Measurements from ENCODE around the gene TRPM2. TPM values are rescaled to one million over a fixed set of nuclear protein-coding genes. Genes with fewer than 3 reads are reported as not detected.
"Not testable (repeated sequence)": the region's sequence is repeated elsewhere in the genome, so short reads cannot be mapped to it uniquely, and the experiment has no call there.

TRPM2 gene
- total RNA-seq, 4 donors from 2014 or later: 0.15 to 0.52 (median 0.44) TPM

DNA sequence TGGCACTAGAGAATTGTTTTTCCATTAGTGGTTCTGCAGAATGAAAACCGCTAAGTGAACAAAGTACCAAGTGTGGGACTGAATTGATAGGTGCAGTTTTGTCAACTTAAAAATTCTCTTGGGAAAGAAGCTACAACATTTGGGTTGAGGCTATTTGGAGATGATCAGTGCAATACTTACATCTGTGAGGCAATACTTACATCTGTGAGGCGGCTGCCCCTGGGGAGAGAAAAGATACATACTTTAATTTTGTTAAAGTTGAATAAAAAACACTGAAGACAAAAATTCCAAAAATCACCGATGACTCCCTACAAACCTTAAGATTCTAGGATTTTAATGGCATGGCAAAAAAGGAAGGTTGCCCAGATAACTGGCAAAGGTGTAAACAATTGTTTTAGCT is 16.0 kb upstream of the TRPM2 start:
- in situ Hi-C loops (cut with MboI; ENCODE audit: low sequenced_read_pairs in 4 of 4): loop anchor here in 1 of 4 donors (25.0 kb wide), 1 partner anchor 450 kb away; no protein-coding TSS in a partner anchor

DNA sequence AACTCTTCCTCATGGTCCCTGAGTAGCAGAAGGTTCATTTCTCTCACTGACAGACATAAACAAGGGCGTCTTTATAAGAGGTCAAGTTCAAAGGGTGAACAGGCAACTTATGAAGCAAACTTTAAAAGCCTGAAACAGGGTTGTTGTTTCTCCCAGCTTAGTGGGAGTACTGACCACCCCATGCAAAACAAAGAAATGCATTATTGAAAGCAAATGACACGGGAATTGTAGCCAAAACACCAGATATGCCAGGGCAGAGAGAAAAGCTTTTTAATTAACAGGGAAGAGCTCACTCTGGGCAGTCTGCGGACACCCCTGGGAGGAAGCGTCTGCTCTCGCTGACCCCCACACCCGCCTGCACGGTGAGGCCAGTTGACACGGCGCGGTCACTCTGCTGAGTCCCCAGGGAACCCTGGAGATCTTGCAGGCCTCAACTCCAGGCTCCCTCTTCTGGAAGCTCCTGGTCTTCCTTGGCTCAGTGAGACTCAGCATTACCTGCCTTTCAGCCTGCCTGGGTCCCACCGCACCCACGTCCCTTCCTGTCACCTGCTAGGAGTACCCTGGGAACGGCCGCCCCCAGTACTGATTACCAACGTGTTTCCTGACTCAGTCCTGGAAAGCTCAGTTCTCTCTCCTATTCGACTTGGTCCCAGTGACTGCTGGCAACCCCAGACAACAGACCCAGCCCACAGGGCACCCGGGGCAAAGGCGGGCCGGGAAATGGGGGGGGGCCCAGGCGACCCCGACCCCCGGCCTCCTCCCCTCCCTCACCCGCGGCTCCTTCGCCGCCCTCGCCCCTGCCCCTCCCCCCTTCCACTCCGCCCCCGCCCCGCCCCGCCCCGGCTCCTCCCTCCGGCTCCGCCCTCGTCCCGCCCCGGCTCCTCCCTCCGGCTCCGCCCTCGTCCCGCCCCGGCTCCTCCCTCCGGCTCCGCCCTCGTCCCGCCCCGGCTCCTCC is 15.2 kb upstream of the TRPM2 start:
- TF ChIP-seq POLR2A (IDR thresholded peaks at IDR 0.05) (peak in 1 of 2 donors; percentile 8), CTCF (IDR thresholded peaks at IDR 0.05 in 4 of 5, conservative IDR thresholded peaks at IDR 0.05 in 1 of 5) (peak in 4 of 5 experiments; percentile 52 to 55 (median 52))
- peaks cover 0 to 4% of the 10 kb centered on the region in 2 donors for H3K36me3 ChIP-seq
- no peaks in the 10 kb centered on the region for H3K9me3 ChIP-seq
- peak; percentile 28 to 70 for DNase-seq
- H3K4me1 ChIP-seq: peaks cover 9 to 16% of the 10 kb centered on the region in 2 donors
- intact Hi-C loops (cut with DNase I; ENCODE audit: low total_unique reads) (loop anchor here (2.0 to 10.0 kb wide), 7 partner anchors 37 to 1987 kb away; partner anchors contain the start of genes C21orf58, PCNT, PFKL and PTTG1IP), in situ Hi-C loops (cut with MboI; ENCODE audit: low sequenced_read_pairs in 4 of 4) (loop anchor here in 1 of 4 donors (25.0 kb wide), 1 partner anchor 449 kb away; no protein-coding TSS in a partner anchor)
- H3K4me3 ChIP-seq: peak overlapping the region; percentile 48 to 69 (median 62)
- H3K27ac ChIP-seq: peak overlapping the region; percentile 83 to 89 (median 86)
- H3K27me3 ChIP-seq: no peaks in the 10 kb centered on the region
- ATAC-seq: peak; percentile 61 to 66

More for the DNA sequence above, 16.0 kb upstream of the TRPM2 start:
- no peaks in the 10 kb centered on the region for H3K27me3 ChIP-seq
- peaks cover 9 to 16% of the 10 kb centered on the region in 2 donors for H3K4me1 ChIP-seq
- H3K4me3 ChIP-seq: no peak overlapping the region
- intact Hi-C loops (cut with DNase I; ENCODE audit: low total_unique reads): loop anchor here (5.0 to 10.0 kb wide), 4 partner anchors 480 to 1987 kb away; partner anchors contain the start of genes C21orf58, PCNT, RRP1 and SUMO3
- no peaks in the 10 kb centered on the region for H3K9me3 ChIP-seq
- peak overlapping the region in 3 of 4 donors; percentile 83 to 86 (median 86) for H3K27ac ChIP-seq
- ATAC-seq: no peak
- H3K36me3 ChIP-seq: peaks cover 0 to 4% of the 10 kb centered on the region in 2 donors
- DNase-seq: no peak
- TF ChIP-seq CTCF (IDR thresholded peaks at IDR 0.05 in 4 of 5, conservative IDR thresholded peaks at IDR 0.05 in 1 of 5) (no peak), POLR2A (IDR thresholded peaks at IDR 0.05) (no peak)

GRCh38 chr21:44338971-44339910 is 14.2 kb upstream of the TRPM2 start, which contains the start of gene CFAP410:
Gene CFAP410 (minus strand): TSS chr21:44339390. CDS start chr21:44339194, 196 bp downstream.
- peak within 1 kb of the TSS; percentile 80 to 96 (median 88) for H3K4me3 ChIP-seq
- ATAC-seq (peak; percentile 90 to 92), DNase-seq (peak; percentile 88 to 93)
- intact Hi-C loops (cut with DNase I; ENCODE audit: low total_unique reads) (loop anchor here (2.0 to 10.0 kb wide), 7 partner anchors 38 to 1986 kb away; partner anchors contain the start of genes C21orf58, PCNT, PFKL and PTTG1IP), in situ Hi-C loops (cut with MboI; ENCODE audit: low sequenced_read_pairs in 4 of 4) (loop anchor here in 1 of 4 donors (25.0 kb wide), 1 partner anchor 448 kb away; no protein-coding TSS in a partner anchor)
- TF ChIP-seq CTCF (IDR thresholded peaks at IDR 0.05 in 4 of 5, conservative IDR thresholded peaks at IDR 0.05 in 1 of 5): peak in 1 of 5 experiments; percentile 31
- peak; percentile 84 to 94 for TF ChIP-seq POLR2A (IDR thresholded peaks at IDR 0.05)
- H3K36me3 ChIP-seq: peaks cover 0 to 4% of the 10 kb centered on the region in 2 donors
- H3K4me1 ChIP-seq: peaks cover 9 to 16% of the 10 kb centered on the region in 2 donors
- no peaks in the 10 kb centered on the region for H3K9me3 ChIP-seq
- H3K27ac ChIP-seq: peak within 1 kb of the TSS; percentile 83 to 98 (median 96)
- H3K27me3 ChIP-seq: no peaks in the 10 kb centered on the region

- H3K36me3 ChIP-seq; DNase-seq; H3K27me3 ChIP-seq; H3K9me3 ChIP-seq; H3K27ac ChIP-seq; intact Hi-C loops (cut with DNase I; ENCODE audit: low total_unique reads); H3K4me3 ChIP-seq; ATAC-seq: not testable (repeated sequence)
- H3K4me1 ChIP-seq: peaks cover 9 to 16% of the 10 kb centered on the region in 2 donors
- in situ Hi-C loops (cut with MboI; ENCODE audit: low sequenced_read_pairs in 4 of 4): loop anchor here in 1 of 4 donors (25.0 kb wide), 1 partner anchor 445 kb away; no protein-coding TSS in a partner anchor
Measured at GRCh38 chr21:44341726-44342458, 11.5 kb upstream of the TRPM2 start.

GRCh38 chr21:44342981-44343380 is 10.4 kb upstream of the TRPM2 start:
- in situ Hi-C loops (cut with MboI; ENCODE audit: low sequenced_read_pairs in 4 of 4): loop anchor here in 1 of 4 donors (25.0 kb wide), 1 partner anchor 444 kb away; no protein-coding TSS in a partner anchor

More at GRCh38 chr21:44342981-44343380, 10.4 kb upstream of the TRPM2 start:
- H3K4me1 ChIP-seq: peaks cover 6 to 12% of the 10 kb centered on the region in 2 donors
- H3K4me3 ChIP-seq; H3K27ac ChIP-seq; H3K36me3 ChIP-seq; H3K27me3 ChIP-seq; intact Hi-C loops (cut with DNase I; ENCODE audit: low total_unique reads); H3K9me3 ChIP-seq; ATAC-seq; DNase-seq: not testable (repeated sequence)
